ENCODE measurements around the gene RBM26. TPM values are rescaled to one million over a fixed set of nuclear protein-coding genes. Genes with fewer than 3 reads are reported as not detected.

RBM26 gene
- total RNA-seq, 1 donor from 2014 or later = 42.0 TPM

GRCh38 chr13:79346300-79346914 is 59.6 kb downstream of the RBM26 start:
- H3K36me3 ChIP-seq = peaks cover 66% of the 10 kb centered on the region
- no peak overlapping the region for H3K4me3 ChIP-seq
- no peak for TF ChIP-seq CTCF (IDR thresholded peaks at IDR 0.05)
- H3K9me3 ChIP-seq = no peaks in the 10 kb centered on the region
- H3K4me1 ChIP-seq = no peaks in the 10 kb centered on the region
- DNase-seq (no peak), ATAC-seq (no peak)
- H3K27ac ChIP-seq = no peak overlapping the region
- intact Hi-C loops (cut with DNase I) = no loop called here
- H3K27me3 ChIP-seq = no peaks in the 10 kb centered on the region

- H3K27me3 ChIP-seq = no peaks in the 10 kb centered on the region
- no peaks in the 10 kb centered on the region for H3K9me3 ChIP-seq
- no peaks in the 10 kb centered on the region for H3K4me1 ChIP-seq
- no peak overlapping the region for H3K4me3 ChIP-seq
- no peak overlapping the region for H3K27ac ChIP-seq
- intact Hi-C loops (cut with DNase I) = no loop called here
- DNase-seq (no peak), ATAC-seq (no peak)
- peaks cover 97% of the 10 kb centered on the region for H3K36me3 ChIP-seq
- no peak for TF ChIP-seq CTCF (IDR thresholded peaks at IDR 0.05)
Observed at GRCh38 chr13:79341202-79341601, 64.9 kb downstream of the RBM26 start.

GRCh38 chr13:79340490-79340889 is 65.6 kb downstream of the RBM26 start:
- TF ChIP-seq CTCF (IDR thresholded peaks at IDR 0.05) = no peak
- no peak for ATAC-seq
- H3K36me3 ChIP-seq = peaks cover 97% of the 10 kb centered on the region

GRCh38 chr13:79338343-79338742 is 67.7 kb downstream of the RBM26 start:
- Histone ChIP-seq H3K27ac (no peak overlapping the region), H3K4me3 (no peak overlapping the region), H3K27me3 (no peaks in the 10 kb centered on the region), H3K36me3 (peaks cover 95% of the 10 kb centered on the region), H3K9me3 (no peaks in the 10 kb centered on the region), H3K4me1 (no peaks in the 10 kb centered on the region)
- DNase-seq (no peak), ATAC-seq (no peak)
- intact Hi-C loops (cut with DNase I) = no loop called here
- no peak for TF ChIP-seq CTCF (IDR thresholded peaks at IDR 0.05)

More at GRCh38 chr13:79340490-79340889, 65.6 kb downstream of the RBM26 start:
- no peak overlapping the region for H3K27ac ChIP-seq
- H3K27me3 ChIP-seq = no peaks in the 10 kb centered on the region
- no peaks in the 10 kb centered on the region for H3K9me3 ChIP-seq
- intact Hi-C loops (cut with DNase I) = no loop called here
- H3K4me3 ChIP-seq = no peak overlapping the region
- DNase-seq = no peak
- H3K4me1 ChIP-seq = no peaks in the 10 kb centered on the region

- H3K36me3 ChIP-seq = peaks cover 82% of the 10 kb centered on the region
- DNase-seq = no peak
Observed at GRCh38 chr13:79336966-79337365, 69.1 kb downstream of the RBM26 start.

More at GRCh38 chr13:79336966-79337365, 69.1 kb downstream of the RBM26 start:
- intact Hi-C loops (cut with DNase I) = no loop called here
- H3K9me3 ChIP-seq = no peaks in the 10 kb centered on the region
- H3K27me3 ChIP-seq = no peaks in the 10 kb centered on the region
- no peak overlapping the region for H3K27ac ChIP-seq
- no peak overlapping the region for H3K4me3 ChIP-seq
- peak; percentile 45 for ATAC-seq
- no peak for TF ChIP-seq CTCF (IDR thresholded peaks at IDR 0.05)
- no peaks in the 10 kb centered on the region for H3K4me1 ChIP-seq

All from upper lobe of right lung (tissue), 1 donor.